ENCODE results near the gene NR6A1. TPM values are rescaled to one million over a fixed set of nuclear protein-coding genes. Genes with fewer than 3 reads are reported as not detected.

NR6A1 gene
- polyA plus RNA-seq, 1 experiment = 0.10 TPM

DNA sequence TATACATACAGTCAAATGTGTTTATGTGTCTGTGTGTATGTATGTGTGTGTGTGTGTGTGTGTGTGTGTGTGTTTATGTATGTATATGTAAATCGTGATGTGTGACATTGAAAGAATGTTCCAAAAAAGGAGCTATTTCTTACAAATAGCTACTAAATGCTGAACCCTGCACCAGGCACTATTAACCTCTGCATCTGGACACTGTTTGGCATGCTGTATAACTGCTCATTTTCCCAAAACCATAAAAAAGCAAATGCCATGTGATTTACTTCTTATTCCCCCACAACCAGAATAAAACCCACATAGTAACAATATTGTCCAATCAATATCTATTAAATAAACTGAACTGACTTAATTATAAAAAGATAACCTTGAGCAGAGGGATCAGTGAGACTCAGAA is 91.1 kb downstream of the NR6A1 start:
- Histone ChIP-seq H3K4me3 (ENCODE audit: low read depth, low read length) (no peak overlapping the region), H3K9me3 (ENCODE audit: control insufficient read depth, insufficient read depth, low read length) (no peaks in the 10 kb centered on the region), H3K27me3 (ENCODE audit: control insufficient read depth, insufficient read depth, low read length) (no peaks in the 10 kb centered on the region), H3K27ac (ENCODE audit: low read depth, low read length) (no peak overlapping the region)
- DNase-seq (ENCODE audit: low read depth, low spot score) = no peak
- TF ChIP-seq CTCF (IDR thresholded peaks at IDR 0.05; ENCODE audit: low read depth, low read length) = no peak
- ChIA-PET POLR2A (no interaction called here), CTCF (interaction anchor here (0.6 kb wide), 1 partner anchor 29 kb away, joined by 5 read pairs; no protein-coding TSS in a partner anchor)

DNA sequence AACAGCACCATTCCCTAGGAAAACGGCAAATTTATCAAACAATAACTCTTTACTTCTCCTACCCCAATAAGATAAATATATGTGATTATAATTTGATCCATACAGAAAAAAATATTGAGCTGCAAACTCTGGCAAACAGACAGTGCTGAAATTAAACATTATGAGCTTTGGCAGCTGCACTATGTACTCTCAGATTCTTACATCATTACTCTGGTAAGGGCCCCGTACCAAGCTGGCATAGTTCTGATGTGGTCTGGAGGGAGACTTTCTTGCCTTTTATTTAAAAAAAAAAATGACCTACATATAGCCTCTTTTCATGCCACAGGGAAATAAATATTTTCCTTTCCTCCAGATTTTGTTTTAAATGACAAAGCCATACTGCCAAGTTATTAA is 95.0 kb downstream of the NR6A1 start:
- CTCF ChIA-PET = interaction anchor here (0.9 to 1.6 kb wide), 3 partner anchors 35 to 59 kb away, joined by 4 to 6 read pairs (median 5); no protein-coding TSS in a partner anchor
- no peak for DNase-seq (ENCODE audit: low read depth, low spot score)
- H3K27me3 ChIP-seq (ENCODE audit: control insufficient read depth, insufficient read depth, low read length) = no peaks in the 10 kb centered on the region
- TF ChIP-seq CTCF (IDR thresholded peaks at IDR 0.05; ENCODE audit: low read depth, low read length) = no peak
- no peak overlapping the region for H3K27ac ChIP-seq (ENCODE audit: low read depth, low read length)
- no peaks in the 10 kb centered on the region for H3K9me3 ChIP-seq (ENCODE audit: control insufficient read depth, insufficient read depth, low read length)
- POLR2A ChIA-PET = no interaction called here
- no peak overlapping the region for H3K4me3 ChIP-seq (ENCODE audit: low read depth, low read length)

DNA sequence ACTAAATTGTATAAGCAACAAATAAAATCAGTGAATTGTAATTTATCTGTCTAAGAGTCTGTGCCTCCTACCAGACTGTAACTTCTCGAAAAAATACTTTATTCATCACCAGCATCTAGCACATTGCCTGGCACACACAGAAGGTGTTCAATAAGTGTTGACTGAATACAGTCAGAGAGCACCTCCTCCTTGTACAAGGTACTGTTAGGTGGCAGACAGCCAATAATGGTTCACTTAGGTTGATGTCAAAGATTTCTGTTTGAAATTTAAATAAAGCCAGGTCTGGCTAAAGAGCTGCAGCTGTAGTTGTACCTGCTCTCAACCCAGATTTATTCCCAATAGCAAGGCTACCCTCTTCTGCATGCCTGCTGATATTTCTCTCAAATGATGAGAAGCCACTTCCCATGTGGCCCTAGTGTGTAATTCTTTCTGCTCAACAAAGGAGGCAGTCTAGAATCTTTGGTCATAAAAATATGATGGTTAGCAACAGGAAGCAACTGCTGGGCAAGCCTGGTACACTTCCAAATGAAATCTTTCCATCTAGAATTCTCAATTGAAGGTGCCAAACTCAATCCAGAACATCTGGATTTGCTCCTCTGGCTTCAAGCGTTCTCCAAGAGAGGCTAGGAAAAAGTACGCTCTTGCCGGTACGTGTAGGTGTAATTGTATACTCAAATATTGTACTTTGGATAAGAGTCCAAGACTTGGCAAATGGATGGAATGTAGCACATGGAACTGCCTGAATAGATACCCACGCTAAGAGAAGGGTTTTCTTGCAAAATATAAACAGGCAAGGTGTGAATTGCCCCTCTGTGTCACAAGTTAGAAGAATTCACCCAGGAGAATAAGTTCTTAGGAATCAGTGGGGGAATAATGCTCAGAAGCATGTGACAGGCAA is 95.6 kb downstream of the NR6A1 start:
- no peak overlapping the region for H3K4me3 ChIP-seq (ENCODE audit: low read depth, low read length)
- no peak for DNase-seq (ENCODE audit: low read depth, low spot score)
- no peak for TF ChIP-seq CTCF (IDR thresholded peaks at IDR 0.05; ENCODE audit: low read depth, low read length)
- ChIA-PET CTCF (interaction anchor here (1.0 to 1.6 kb wide), 2 partner anchors 36 to 59 kb away, joined by 5 to 6 read pairs; no protein-coding TSS in a partner anchor), POLR2A (no interaction called here)
- no peak overlapping the region for H3K27ac ChIP-seq (ENCODE audit: low read depth, low read length)
- no peaks in the 10 kb centered on the region for H3K27me3 ChIP-seq (ENCODE audit: control insufficient read depth, insufficient read depth, low read length)
- H3K9me3 ChIP-seq (ENCODE audit: control insufficient read depth, insufficient read depth, low read length) = no peaks in the 10 kb centered on the region

DNA sequence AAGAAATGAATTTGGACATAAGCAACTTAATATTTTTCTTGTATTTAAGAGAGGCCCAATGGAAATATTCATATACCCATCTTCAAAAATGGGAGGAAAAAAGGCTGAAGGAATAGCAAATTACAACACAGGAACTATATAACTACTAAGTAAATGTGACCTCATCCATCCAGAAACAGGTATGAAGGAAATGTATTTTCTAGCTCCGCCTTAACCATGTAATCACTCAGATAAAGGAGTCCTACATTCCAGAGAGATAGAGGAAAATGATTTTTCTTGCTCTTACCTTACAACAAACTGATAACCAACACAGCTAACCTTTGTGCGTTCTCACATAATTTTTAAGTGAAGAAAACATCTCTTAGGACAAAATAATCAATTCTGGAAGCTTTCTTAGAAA is 96.5 kb downstream of the NR6A1 start:
- ChIA-PET CTCF (interaction anchor here (1.0 to 1.1 kb wide), 2 partner anchors 37 to 123 kb away, joined by 3 to 4 read pairs; no protein-coding TSS in a partner anchor), POLR2A (no interaction called here)
- Histone ChIP-seq H3K27ac (ENCODE audit: low read depth, low read length) (no peak overlapping the region), H3K9me3 (ENCODE audit: control insufficient read depth, insufficient read depth, low read length) (no peaks in the 10 kb centered on the region), H3K4me3 (ENCODE audit: low read depth, low read length) (no peak overlapping the region), H3K27me3 (ENCODE audit: control insufficient read depth, insufficient read depth, low read length) (no peaks in the 10 kb centered on the region)
- TF ChIP-seq CTCF (IDR thresholded peaks at IDR 0.05; ENCODE audit: low read depth, low read length) = no peak
- DNase-seq (ENCODE audit: low read depth, low spot score) = no peak

DNA sequence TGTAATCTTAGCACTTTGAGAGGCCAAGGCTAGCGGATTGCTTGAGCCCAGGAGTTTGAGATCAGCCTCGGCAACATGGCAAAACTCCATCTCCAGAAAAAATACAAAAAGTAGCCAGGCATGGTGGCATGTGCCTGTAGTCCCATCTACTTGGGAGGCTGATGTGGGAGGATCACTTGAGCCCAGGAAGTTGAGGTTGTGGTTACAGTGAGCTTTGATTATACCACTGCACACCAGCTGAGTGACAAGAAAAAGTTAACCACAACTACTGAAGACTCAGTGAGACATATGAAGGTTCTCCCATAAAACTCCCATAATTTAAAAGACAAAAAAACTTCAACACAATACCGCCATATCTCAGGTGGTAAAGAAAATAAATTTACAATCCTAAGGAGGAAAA is 98.0 kb downstream of the NR6A1 start:
- no peak overlapping the region for H3K27ac ChIP-seq (ENCODE audit: low read depth, low read length)
- H3K4me3 ChIP-seq (ENCODE audit: low read depth, low read length) = no peak overlapping the region
- CTCF ChIA-PET = interaction anchor here (0.6 kb wide), 1 partner anchor 56 kb away, joined by 3 read pairs; no protein-coding TSS in a partner anchor
- TF ChIP-seq CTCF (IDR thresholded peaks at IDR 0.05; ENCODE audit: low read depth, low read length) = no peak
- H3K9me3 ChIP-seq (ENCODE audit: control insufficient read depth, insufficient read depth, low read length) = no peaks in the 10 kb centered on the region
- no peak for DNase-seq (ENCODE audit: low read depth, low spot score)
- no peaks in the 10 kb centered on the region for H3K27me3 ChIP-seq (ENCODE audit: control insufficient read depth, insufficient read depth, low read length)
- POLR2A ChIA-PET = no interaction called here
